GM21786 (cell line): ENCODE results near the gene GPNMB.
"Not testable (repeated sequence)": the region's sequence is repeated elsewhere in the genome, so short reads cannot be mapped to it uniquely, and the experiment has no call there.

ENCODE experiments used
- ATAC-seq: cut with Tn5 transposase; IDR thresholded peaks from one replicate; pipeline ENCODE4 v1.9.1; 2021; ENCODE audit not compliant: unreplicated experiment

The GPNMB gene

GRCh38 chr7:23246555-23246954, at the start of gene GPNMB:
Gene GPNMB, plus strand, starts transcription at chr7:23246775. Its CDS starts 83 bp downstream, at chr7:23246858.
- ATAC-seq, result no peak

GRCh38 chr7:23197745-23198144, 48.8 kb upstream of the GPNMB start:
- not testable (repeated sequence) for ATAC-seq

GRCh38 chr7:23200331-23200730, 46.2 kb upstream of the GPNMB start:
- ATAC-seq, result no peak

- ATAC-seq, result no peak
Measured at GRCh38 chr7:23204241-23204640, 42.3 kb upstream of the GPNMB start.

- ATAC-seq, result no peak
Measured at GRCh38 chr7:23205577-23205908, 41.0 kb upstream of the GPNMB start.

- no peak for ATAC-seq
Measured at GRCh38 chr7:23205909-23206767, 40.4 kb upstream of the GPNMB start.

- ATAC-seq, result no peak
Measured at GRCh38 chr7:23207021-23207420, 39.6 kb upstream of the GPNMB start.

- ATAC-seq, result no peak
Measured at GRCh38 chr7:23207884-23208283, 38.7 kb upstream of the GPNMB start.

GRCh38 chr7:23208316-23208715, 38.3 kb upstream of the GPNMB start:
- ATAC-seq, result no peak

- ATAC-seq, result no peak
Measured at GRCh38 chr7:23210506-23210905, 36.1 kb upstream of the GPNMB start.

GRCh38 chr7:23211589-23211988, 35.0 kb upstream of the GPNMB start:
- no peak for ATAC-seq

GRCh38 chr7:23212395-23212794, 34.2 kb upstream of the GPNMB start:
- ATAC-seq, result no peak

- no peak for ATAC-seq
Measured at GRCh38 chr7:23212841-23213240, 33.7 kb upstream of the GPNMB start.

GRCh38 chr7:23213755-23214154, 32.8 kb upstream of the GPNMB start:
- ATAC-seq, result no peak

- no peak for ATAC-seq
Measured at GRCh38 chr7:23214423-23214822, 32.2 kb upstream of the GPNMB start.

GRCh38 chr7:23214938-23215337, 31.6 kb upstream of the GPNMB start:
- ATAC-seq, result no peak

- ATAC-seq, result no peak
Measured at GRCh38 chr7:23216021-23216420, 30.6 kb upstream of the GPNMB start.

GRCh38 chr7:23218196-23218595, 28.4 kb upstream of the GPNMB start:
- no peak for ATAC-seq

GRCh38 chr7:23220690-23221305, 25.8 kb upstream of the GPNMB start:
- ATAC-seq, result no peak

GRCh38 chr7:23222439-23223030, 24.0 kb upstream of the GPNMB start:
- no peak for ATAC-seq

GRCh38 chr7:23224364-23224763, 22.2 kb upstream of the GPNMB start:
- ATAC-seq, result not testable (repeated sequence)

- ATAC-seq, result no peak
Measured at GRCh38 chr7:23226844-23227450, 19.6 kb upstream of the GPNMB start.
